Measurements from ENCODE around the gene REPIN1.

REPIN1 gene

GRCh38 chr7:150359622-150360362 lies 8.8 kb upstream of the REPIN1 start (continued):
- TF ChIP-seq ZNF621 (tag by site-specific recombination; IDR thresholded peaks at IDR 0.05) (no peak), ZNF292 (tag by site-specific recombination; IDR thresholded peaks at IDR 0.05; ENCODE audit: borderline replicate concordance, low read depth) (peak; percentile 47; the same call in 1 of the 2 replicates), ZNF791 (tag by site-specific recombination; IDR thresholded peaks at IDR 0.05) (no peak), ZNF248 (tag by site-specific recombination; IDR thresholded peaks at IDR 0.05) (no peak), ZNF561 (tag by site-specific recombination; IDR thresholded peaks at IDR 0.05; ENCODE audit: borderline replicate concordance) (no peak), ZSCAN30 (tag by site-specific recombination; IDR thresholded peaks at IDR 0.05) (no peak), ZNF366 (tag by site-specific recombination; conservative IDR thresholded peaks at IDR 0.05) (peak; percentile 83), ZNF24 (tag by site-specific recombination; IDR thresholded peaks at IDR 0.05) (0 out of 2 replicates have a peak, but pooled peaks have one; percentile 74), YY2 (tag by site-specific recombination; IDR thresholded peaks at IDR 0.05) (no peak), ZNF768 (tag by site-specific recombination; IDR thresholded peaks at IDR 0.05) (no peak), ZNF677 (tag by site-specific recombination; IDR thresholded peaks at IDR 0.05) (no peak), ZNF121 (tag by site-specific recombination; IDR thresholded peaks at IDR 0.05) (no peak), ZNF350 (tag by site-specific recombination; IDR thresholded peaks at IDR 0.05) (no peak), ZNF776 (tag by site-specific recombination; IDR thresholded peaks at IDR 0.05; ENCODE audit: borderline replicate concordance) (no peak), KLF7 (tag by site-specific recombination; IDR thresholded peaks at IDR 0.05; ENCODE audit: borderline replicate concordance) (peak; percentile 64), ZFP41 (tag by site-specific recombination; IDR thresholded peaks at IDR 0.05; ENCODE audit: borderline replicate concordance) (no peak), ZNF596 (tag by site-specific recombination; IDR thresholded peaks at IDR 0.05) (no peak), ZNF26 (tag by site-specific recombination; IDR thresholded peaks at IDR 0.05) (no peak), ZNF221 (tag by site-specific recombination; IDR thresholded peaks at IDR 0.05; ENCODE audit: borderline replicate concordance) (no peak), ZNF501 (tag by site-specific recombination; IDR thresholded peaks at IDR 0.05) (peak; percentile 88), SCRT2 (tag by site-specific recombination; IDR thresholded peaks at IDR 0.05) (no peak), ZFP69B (tag by site-specific recombination; IDR thresholded peaks at IDR 0.05) (peak; percentile 92), EGR2 (tag by site-specific recombination; IDR thresholded peaks at IDR 0.05; ENCODE audit: low read depth) (no peak; the same call in 1 of the 2 replicates), AEBP2 (tag by site-specific recombination; IDR thresholded peaks at IDR 0.05; ENCODE audit: borderline replicate concordance) (peak; percentile 79; the same call in 1 of the 2 replicates), ZNF510 (tag by site-specific recombination; IDR thresholded peaks at IDR 0.05; ENCODE audit: insufficient replicate concordance) (no peak), ZSCAN5A (tag by site-specific recombination; IDR thresholded peaks at IDR 0.05) (peak; percentile 68; the same call in 1 of the 2 replicates), ZNF211 (tag by site-specific recombination; IDR thresholded peaks at IDR 0.05; ENCODE audit: low read depth) (no peak), BCL11A (tag by site-specific recombination; IDR thresholded peaks at IDR 0.05; ENCODE audit: low read depth) (peak; percentile 100), OSR2 (tag by site-specific recombination; IDR thresholded peaks at IDR 0.05) (peak; percentile 94), SP7 (tag by site-specific recombination; IDR thresholded peaks at IDR 0.05) (peak; percentile 20; the same call in 1 of the 2 replicates), ZNF571 (tag by site-specific recombination; IDR thresholded peaks at IDR 0.05) (no peak), ZNF664 (tag by site-specific recombination; IDR thresholded peaks at IDR 0.05) (no peak), ZNF23 (tag by site-specific recombination; IDR thresholded peaks at IDR 0.05; ENCODE audit: borderline replicate concordance) (no peak), ZNF169 (tag by site-specific recombination; IDR thresholded peaks at IDR 0.05) (no peak), HOXA7 (CRISPR knock-in tag; IDR thresholded peaks at IDR 0.05; ENCODE audit: borderline replicate concordance) (no peak)
